NCI-H146 (cell line): ENCODE measurements around the gene S100PBP.
A peak's percentile ranks its signal among the peaks of the same experiment; 100 is the strongest.
"Not testable (repeated sequence)": the region's sequence is repeated elsewhere in the genome, so short reads cannot be mapped to it uniquely, and the experiment has no call there.

Experiments used
- DNase-seq: peaks from one replicate; lab custom pipeline; 2025; lab: John Stamatoyannopoulos, UW

S100PBP gene

GRCh38 chr1:32784817-32785216 lies 32.6 kb upstream of the S100PBP start:
- no peak for DNase-seq

- DNase-seq: no peak
Measured at GRCh38 chr1:32786856-32787255, 30.6 kb upstream of the S100PBP start.

GRCh38 chr1:32789356-32789755 lies 28.1 kb upstream of the S100PBP start:
- DNase-seq: not testable (repeated sequence)

GRCh38 chr1:32791881-32792280 lies 25.6 kb upstream of the S100PBP start:
- no peak for DNase-seq

- not testable (repeated sequence) for DNase-seq
Measured at GRCh38 chr1:32795763-32796162, 21.7 kb upstream of the S100PBP start.

GRCh38 chr1:32797456-32797855 lies 20.0 kb upstream of the S100PBP start:
- DNase-seq: no peak

- no peak for DNase-seq
Measured at GRCh38 chr1:32798191-32798590, 19.3 kb upstream of the S100PBP start.

GRCh38 chr1:32798679-32799416 lies 18.6 kb upstream of the S100PBP start:
- DNase-seq: no peak

- DNase-seq: no peak
Measured at GRCh38 chr1:32801096-32801715, 16.2 kb upstream of the S100PBP start.

GRCh38 chr1:32804460-32804859 lies 13.0 kb upstream of the S100PBP start:
- not testable (repeated sequence) for DNase-seq

GRCh38 chr1:32806290-32806689 lies 11.2 kb upstream of the S100PBP start:
- DNase-seq: no peak

GRCh38 chr1:32806910-32807523 lies 10.4 kb upstream of the S100PBP start:
- DNase-seq: no peak

GRCh38 chr1:32808580-32808979 lies 8.9 kb upstream of the S100PBP start:
- no peak for DNase-seq

- no peak for DNase-seq
Measured at GRCh38 chr1:32810358-32810757, 7.1 kb upstream of the S100PBP start.

- DNase-seq: no peak
Measured at GRCh38 chr1:32811265-32811664, 6.2 kb upstream of the S100PBP start.

- DNase-seq: no peak
Measured at GRCh38 chr1:32811917-32812316, 5.5 kb upstream of the S100PBP start.

- DNase-seq: no peak
Measured at GRCh38 chr1:32813941-32814739, 3.3 kb upstream of the S100PBP start.

GRCh38 chr1:32816676-32817158 lies 736 bp upstream of the S100PBP start:
- peak; percentile 6 for DNase-seq

- DNase-seq: peak; percentile 75
Measured at GRCh38 chr1:32817815-32818786, 648 bp downstream of the S100PBP start.

GRCh38 chr1:32818804-32819541 lies 1.5 kb downstream of the S100PBP start:
- peak; percentile 12 for DNase-seq
